ENCODE data around the gene RTBDN. TPM values are rescaled to one million over a fixed set of nuclear protein-coding genes. Genes with fewer than 3 reads are reported as not detected.
"Not testable (repeated sequence)": the region's sequence is repeated elsewhere in the genome, so short reads cannot be mapped to it uniquely, and the experiment has no call there.

Gene RTBDN
- total RNA-seq, 1 donor from 2014 or later, result not detected

GRCh38 chr19:12833738-12834565 lies 427 bp downstream of the RTBDN start:
- peaks cover 1% of the 10 kb centered on the region for H3K36me3 Mint-ChIP-seq (ENCODE audit: low read depth)
- H3K27ac Mint-ChIP-seq (ENCODE audit: unreplicated experiment), result no peak overlapping the region
- H3K4me1 Mint-ChIP-seq (ENCODE audit: low read depth), result peaks cover 14% of the 10 kb centered on the region
- no peak for TF ChIP-seq CTCF (IDR thresholded peaks at IDR 0.05)
- DNase-seq (ENCODE audit: low spot score), result no peak
- H3K9me3 Mint-ChIP-seq (ENCODE audit: low read depth), result no peaks in the 10 kb centered on the region
- H3K27me3 Mint-ChIP-seq (ENCODE audit: low read depth), result peaks cover 63% of the 10 kb centered on the region
- H3K4me3 Mint-ChIP-seq (ENCODE audit: unreplicated experiment), result peak overlapping the region; percentile 57

DNA sequence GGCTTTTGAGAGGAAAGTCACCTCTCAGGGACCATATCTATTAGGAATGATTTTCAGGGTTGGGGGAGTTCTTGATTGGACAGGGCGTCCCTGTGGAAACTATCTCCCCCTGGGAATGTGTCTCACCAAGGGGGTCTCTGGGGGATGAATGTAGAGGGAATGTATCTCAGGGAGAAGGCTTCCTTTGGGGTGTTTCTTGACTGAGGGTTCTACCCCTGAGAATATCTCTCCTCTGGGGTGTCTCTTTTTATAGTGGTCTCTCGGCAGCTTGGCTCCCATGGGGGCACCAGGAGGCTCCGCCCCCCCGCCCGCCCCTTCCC lies 1.0 kb downstream of the RTBDN start:
- H3K4me3 Mint-ChIP-seq (ENCODE audit: unreplicated experiment), result no peak overlapping the region
- no peak for TF ChIP-seq CTCF (IDR thresholded peaks at IDR 0.05)
- H3K36me3 Mint-ChIP-seq (ENCODE audit: low read depth), result peaks cover 1% of the 10 kb centered on the region
- H3K27ac Mint-ChIP-seq (ENCODE audit: unreplicated experiment), result no peak overlapping the region
- H3K4me1 Mint-ChIP-seq (ENCODE audit: low read depth), result peaks cover 14% of the 10 kb centered on the region
- H3K9me3 Mint-ChIP-seq (ENCODE audit: low read depth), result no peaks in the 10 kb centered on the region
- H3K27me3 Mint-ChIP-seq (ENCODE audit: low read depth), result peaks cover 67% of the 10 kb centered on the region
- no peak for DNase-seq (ENCODE audit: low spot score)

DNA sequence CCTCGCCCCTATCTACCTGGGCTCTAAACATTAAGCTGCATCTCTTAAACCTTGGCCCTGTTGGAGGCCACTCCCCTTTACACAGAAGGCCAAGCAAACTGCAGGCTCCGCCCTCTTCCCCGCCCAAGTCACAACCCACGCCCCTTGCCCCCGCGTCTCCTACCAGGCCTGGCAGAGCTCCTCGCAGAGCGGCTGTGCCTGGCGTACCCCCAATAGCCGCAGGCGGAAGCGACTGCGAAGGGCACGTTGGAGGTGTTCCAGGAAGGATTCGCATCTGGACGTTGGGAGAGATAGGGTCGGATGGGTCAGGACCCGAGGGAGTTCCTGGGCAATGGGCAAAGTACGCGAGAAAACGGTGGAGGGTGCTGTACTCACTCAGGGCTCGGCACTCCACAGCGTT lies 5.9 kb downstream of the RTBDN start:
- no peak for TF ChIP-seq CTCF (IDR thresholded peaks at IDR 0.05)
- DNase-seq (ENCODE audit: low spot score), result no peak
- peaks cover 13% of the 10 kb centered on the region for H3K4me1 Mint-ChIP-seq (ENCODE audit: low read depth)
- no peaks in the 10 kb centered on the region for H3K9me3 Mint-ChIP-seq (ENCODE audit: low read depth)
- no peak overlapping the region for H3K4me3 Mint-ChIP-seq (ENCODE audit: unreplicated experiment)
- no peaks in the 10 kb centered on the region for H3K36me3 Mint-ChIP-seq (ENCODE audit: low read depth)
- H3K27ac Mint-ChIP-seq (ENCODE audit: unreplicated experiment), result no peak overlapping the region
- H3K27me3 Mint-ChIP-seq (ENCODE audit: low read depth), result peaks cover 49% of the 10 kb centered on the region

GRCh38 chr19:12825254-12826131 lies 8.9 kb downstream of the RTBDN start:
- TF ChIP-seq CTCF (IDR thresholded peaks at IDR 0.05), result peak; percentile 75
- Mint-ChIP-seq H3K9me3 (ENCODE audit: low read depth) (peaks cover 7% of the 10 kb centered on the region), H3K36me3 (ENCODE audit: low read depth) (peaks cover 2% of the 10 kb centered on the region), H3K27me3 (ENCODE audit: low read depth) (peaks cover 26% of the 10 kb centered on the region), H3K4me1 (ENCODE audit: low read depth) (peaks cover 6% of the 10 kb centered on the region), H3K4me3 (ENCODE audit: unreplicated experiment) (peak overlapping the region; percentile 50), H3K27ac (ENCODE audit: unreplicated experiment) (no peak overlapping the region)
- no peak for DNase-seq (ENCODE audit: low spot score)

DNA sequence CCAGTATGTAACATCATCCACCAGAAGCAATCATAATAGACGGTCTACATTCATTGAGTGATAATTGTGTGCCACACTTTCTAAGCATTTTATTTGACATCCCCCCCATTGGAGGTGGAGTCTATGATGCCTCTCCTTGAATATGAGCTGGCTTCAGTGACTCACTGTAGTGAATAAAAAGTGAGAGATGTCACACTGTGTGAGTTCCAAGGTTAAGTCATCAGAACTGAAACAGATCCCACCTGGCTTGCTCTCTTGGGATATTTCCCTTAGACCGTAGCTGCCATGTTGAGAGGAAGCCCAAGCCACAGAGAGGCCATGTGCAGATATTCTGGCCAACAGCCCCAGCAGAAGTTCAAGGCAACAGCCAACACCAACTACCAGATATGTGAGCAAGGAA lies 12.6 kb downstream of the RTBDN start:
- no peak for DNase-seq (ENCODE audit: low spot score)
- no peak overlapping the region for H3K27ac Mint-ChIP-seq (ENCODE audit: unreplicated experiment)
- H3K4me3 Mint-ChIP-seq (ENCODE audit: unreplicated experiment), result no peak overlapping the region
- H3K27me3 Mint-ChIP-seq (ENCODE audit: low read depth), result peaks cover 10% of the 10 kb centered on the region
- H3K9me3 Mint-ChIP-seq (ENCODE audit: low read depth), result peaks cover 7% of the 10 kb centered on the region
- peaks cover 6% of the 10 kb centered on the region for H3K4me1 Mint-ChIP-seq (ENCODE audit: low read depth)
- TF ChIP-seq CTCF (IDR thresholded peaks at IDR 0.05), result no peak
- peaks cover 2% of the 10 kb centered on the region for H3K36me3 Mint-ChIP-seq (ENCODE audit: low read depth)

GRCh38 chr19:12817810-12818209 lies 16.6 kb downstream of the RTBDN start:
- H3K27ac Mint-ChIP-seq (ENCODE audit: unreplicated experiment); DNase-seq (ENCODE audit: low spot score); H3K36me3 Mint-ChIP-seq (ENCODE audit: low read depth); H3K9me3 Mint-ChIP-seq (ENCODE audit: low read depth); H3K4me3 Mint-ChIP-seq (ENCODE audit: unreplicated experiment); H3K4me1 Mint-ChIP-seq (ENCODE audit: low read depth); H3K27me3 Mint-ChIP-seq (ENCODE audit: low read depth): not testable (repeated sequence)

DNA sequence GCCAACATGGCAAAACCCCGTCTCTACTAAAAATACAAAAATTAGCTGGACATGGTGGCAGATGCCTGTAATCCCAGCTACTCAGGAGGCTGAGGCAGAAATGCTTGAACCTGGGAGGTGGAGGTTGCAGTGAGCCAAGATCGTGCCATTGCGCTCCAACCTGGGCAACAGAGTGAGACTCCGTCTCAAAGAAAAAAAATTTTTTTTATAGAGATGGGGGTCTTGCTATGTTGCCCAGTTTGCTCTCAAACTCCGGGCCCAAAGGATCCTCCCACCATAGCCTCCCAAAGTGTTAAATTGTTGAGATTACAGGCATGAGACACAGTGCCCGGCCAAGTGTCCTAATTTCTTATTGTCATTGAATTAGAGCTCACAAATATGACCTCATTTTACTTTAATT lies 17.2 kb downstream of the RTBDN start:
- H3K36me3 Mint-ChIP-seq (ENCODE audit: low read depth); H3K27ac Mint-ChIP-seq (ENCODE audit: unreplicated experiment); H3K27me3 Mint-ChIP-seq (ENCODE audit: low read depth); H3K9me3 Mint-ChIP-seq (ENCODE audit: low read depth); DNase-seq (ENCODE audit: low spot score); H3K4me3 Mint-ChIP-seq (ENCODE audit: unreplicated experiment); H3K4me1 Mint-ChIP-seq (ENCODE audit: low read depth): not testable (repeated sequence)

Measured in chondrocyte (in vitro differentiated cells).